OCI-LY1 (cell line): ENCODE data around the gene B4GALT4.

ENCODE experiments used
- H2AFZ ChIP-seq: fragments of 200-600 bp; sonication (generic), shearing (Covaris generic); 2 replicates; pipeline ENCODE4 v1.6.0; 2014; ENCODE audit warnings: antibody characterized with exemption, mild to moderate bottlenecking, low read length
- H3F3A ChIP-seq: fragments of 200-600 bp; sonication (generic), shearing (Covaris generic); 2 replicates; pipeline ENCODE4 v1.6.0; 2014; ENCODE audit warnings: mild to moderate bottlenecking, antibody characterized with exemption, low read length, moderate library complexity; ENCODE audit not compliant: insufficient read depth
- H3K27ac ChIP-seq: fragments of 200-600 bp; sonication (generic); 2 replicates; pipeline ENCODE4 v1.5.1; 2014; ENCODE audit warnings: low read length, mixed run types, mild to moderate bottlenecking, low read depth; ENCODE audit not compliant: poor library complexity, severe bottlenecking
- H3K27me3 ChIP-seq: fragments of 200-600 bp; sonication (generic); 2 replicates; pipeline ENCODE4 v1.6.0; 2014; ENCODE audit warnings: antibody characterized with exemption, mild to moderate bottlenecking, low read length, moderate library complexity; ENCODE audit not compliant: insufficient read depth
- H3K36me3 ChIP-seq: fragments of 200-600 bp; sonication (generic); 2 replicates; pipeline ENCODE4 v1.6.1; 2014; ENCODE audit warnings: mild to moderate bottlenecking, antibody characterized with exemption, low read length, moderate library complexity, mixed read lengths; ENCODE audit not compliant: insufficient read depth
- H3K4me1 ChIP-seq: fragments of 200-600 bp; sonication (generic); 2 replicates; pipeline ENCODE4 v1.5.1; 2014; ENCODE audit warnings: mild to moderate bottlenecking, low read length, moderate library complexity; ENCODE audit not compliant: insufficient read depth, severe bottlenecking
- H3K4me2 ChIP-seq: fragments of 200-600 bp; sonication (generic), shearing (Covaris generic); 2 replicates; pipeline ENCODE4 v1.6.1; 2014; ENCODE audit warnings: low read length
- H3K4me3 ChIP-seq: fragments of 200-600 bp; sonication (generic); 2 replicates; pipeline ENCODE4 v1.5.1; 2014; ENCODE audit warnings: low read length, low read depth, mild to moderate bottlenecking, mixed read lengths; ENCODE audit not compliant: poor library complexity, severe bottlenecking
- H3K79me2 ChIP-seq: fragments of 200-600 bp; shearing (Covaris generic); 2 replicates; pipeline ENCODE4 v1.6.1; 2016; ENCODE audit warnings: mixed run types, low read length, mixed read lengths; ENCODE audit not compliant: insufficient read depth
- H3K9ac ChIP-seq: fragments of 200-600 bp; sonication (generic), shearing (Covaris generic); 2 replicates; pipeline ENCODE4 v1.6.1; 2014; ENCODE audit warnings: mild to moderate bottlenecking, low read length, mixed read lengths
- H3K9me2 ChIP-seq: fragments of 200-600 bp; sonication (generic), shearing (Covaris generic); 2 replicates; pipeline ENCODE4 v1.6.1; 2014; ENCODE audit warnings: low read depth, mild to moderate bottlenecking, low read length, mixed read lengths
- H3K9me3 ChIP-seq: fragments of 200-600 bp; shearing (Covaris generic); 2 replicates; pipeline ENCODE4 v1.6.1; 2014; ENCODE audit warnings: low read length, mixed read lengths
- H4K20me1 ChIP-seq: fragments of 200-600 bp; sonication (generic), shearing (Covaris generic); 2 replicates; pipeline ENCODE4 v1.6.0; 2016; ENCODE audit warnings: mild to moderate bottlenecking, low read length; ENCODE audit not compliant: insufficient read depth
- CTCF ChIP-seq: fragments of 200-600 bp; sonication (generic), shearing (Covaris generic); IDR thresholded peaks from 2 replicates; pipeline ENCODE4 v1.5.1; 2017; ENCODE audit warnings: mild to moderate bottlenecking, antibody characterized with exemption, low read length, moderate library complexity, mixed read lengths
- EZH2 ChIP-seq: fragments of 200-600 bp; sonication (generic), shearing (Covaris generic); IDR thresholded peaks from 2 replicates; pipeline ENCODE4 v1.8.0; 2017; ENCODE audit warnings: borderline replicate concordance, mixed run types, mild to moderate bottlenecking, antibody characterized with exemption, low read length, moderate library complexity, mixed read lengths

The B4GALT4 gene

DNA sequence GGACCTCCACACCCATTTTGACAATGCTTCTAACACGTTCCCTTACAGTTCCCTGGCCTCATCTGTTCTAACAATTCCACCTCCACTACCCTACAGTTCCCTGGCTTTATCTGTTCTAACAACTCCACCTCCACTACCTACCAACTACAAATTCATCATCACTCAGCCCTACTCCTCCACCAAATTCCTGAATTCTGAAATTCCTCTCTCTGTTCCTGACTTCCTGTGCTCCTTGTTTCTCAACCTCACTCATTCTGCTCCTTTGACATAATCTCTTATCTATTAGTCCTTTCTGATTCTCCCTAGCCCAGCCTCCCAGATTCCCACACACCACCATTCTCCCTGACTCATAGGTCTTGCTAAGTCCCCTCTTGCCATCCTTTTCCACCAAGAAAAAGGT lies 44.8 kb downstream of the B4GALT4 start:
- no peak for TF ChIP-seq EZH2
- TF ChIP-seq CTCF, result no peak
- Histone ChIP-seq H3K4me1 (no peaks in the 10 kb centered on the region), H3K4me3 (no peak overlapping the region), H3K9me2 (no peaks in the 10 kb centered on the region), H4K20me1 (no peaks in the 10 kb centered on the region), H3K27ac (no peak overlapping the region), H3K79me2 (no peaks in the 10 kb centered on the region), H3K36me3 (no peaks in the 10 kb centered on the region), H3K27me3 (no peaks in the 10 kb centered on the region), H3K9ac (no peak overlapping the region), H3K4me2 (no peak overlapping the region), H3F3A (no peaks in the 10 kb centered on the region), H2AFZ (no peak overlapping the region), H3K9me3 (no peaks in the 10 kb centered on the region)

GRCh38 chr3:119195151-119195476 lies 45.6 kb downstream of the B4GALT4 start:
- Histone ChIP-seq H2AFZ (no peak overlapping the region), H3K9ac (no peak overlapping the region), H3K9me3 (no peaks in the 10 kb centered on the region), H3F3A (no peaks in the 10 kb centered on the region), H3K4me3 (no peak overlapping the region), H3K27me3 (no peaks in the 10 kb centered on the region), H3K9me2 (no peaks in the 10 kb centered on the region), H3K36me3 (no peaks in the 10 kb centered on the region), H3K27ac (no peak overlapping the region), H4K20me1 (no peaks in the 10 kb centered on the region), H3K4me1 (no peaks in the 10 kb centered on the region), H3K79me2 (no peaks in the 10 kb centered on the region), H3K4me2 (no peak overlapping the region)
- TF ChIP-seq CTCF (no peak), EZH2 (no peak)

- no peaks in the 10 kb centered on the region for H4K20me1 ChIP-seq
- no peak overlapping the region for H3K27ac ChIP-seq
- H3K79me2 ChIP-seq, result no peaks in the 10 kb centered on the region
- H3K9me3 ChIP-seq, result no peaks in the 10 kb centered on the region
- no peaks in the 10 kb centered on the region for H3K36me3 ChIP-seq
- no peaks in the 10 kb centered on the region for H3K9me2 ChIP-seq
- no peak overlapping the region for H2AFZ ChIP-seq
- H3K4me1 ChIP-seq, result no peaks in the 10 kb centered on the region
- no peak overlapping the region for H3K9ac ChIP-seq
- no peaks in the 10 kb centered on the region for H3F3A ChIP-seq
- H3K4me3 ChIP-seq, result no peak overlapping the region
- no peaks in the 10 kb centered on the region for H3K27me3 ChIP-seq
- TF ChIP-seq EZH2 (no peak), CTCF (no peak)
- no peak overlapping the region for H3K4me2 ChIP-seq
Measured at GRCh38 chr3:119194237-119195150, 46.2 kb downstream of the B4GALT4 start.
